Measurements from ENCODE around the gene HOXC11. TPM values are rescaled to one million over a fixed set of nuclear protein-coding genes. Genes with fewer than 3 reads are reported as not detected.

Gene HOXC11
- polyA plus RNA-seq, 1 experiment = not detected

DNA sequence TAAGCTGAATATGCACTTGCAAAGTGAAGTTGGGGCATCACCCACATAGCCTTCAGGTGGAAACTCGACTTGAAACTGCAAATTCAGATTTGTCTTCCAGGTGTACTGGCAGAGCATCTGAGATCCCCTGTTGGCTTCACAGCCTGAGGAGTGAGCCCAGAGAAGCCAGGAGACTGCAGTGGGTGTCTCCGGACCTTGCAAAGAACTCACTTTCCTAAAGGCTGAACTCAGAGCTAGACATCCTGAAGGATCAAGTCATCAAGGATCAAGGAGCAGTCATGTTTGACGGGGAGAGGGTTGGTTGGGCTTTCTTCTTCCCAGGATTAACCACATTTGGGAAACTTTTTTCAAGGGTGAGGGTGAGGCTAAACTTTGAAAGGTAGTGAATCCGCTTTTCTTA, 43.4 kb upstream of the HOXC11 start:
- CTCF ChIA-PET = no interaction called here
- no peak overlapping the region for H3K4me3 ChIP-seq (ENCODE audit: low read depth, low read length)
- POLR2A ChIA-PET = no interaction called here

DNA sequence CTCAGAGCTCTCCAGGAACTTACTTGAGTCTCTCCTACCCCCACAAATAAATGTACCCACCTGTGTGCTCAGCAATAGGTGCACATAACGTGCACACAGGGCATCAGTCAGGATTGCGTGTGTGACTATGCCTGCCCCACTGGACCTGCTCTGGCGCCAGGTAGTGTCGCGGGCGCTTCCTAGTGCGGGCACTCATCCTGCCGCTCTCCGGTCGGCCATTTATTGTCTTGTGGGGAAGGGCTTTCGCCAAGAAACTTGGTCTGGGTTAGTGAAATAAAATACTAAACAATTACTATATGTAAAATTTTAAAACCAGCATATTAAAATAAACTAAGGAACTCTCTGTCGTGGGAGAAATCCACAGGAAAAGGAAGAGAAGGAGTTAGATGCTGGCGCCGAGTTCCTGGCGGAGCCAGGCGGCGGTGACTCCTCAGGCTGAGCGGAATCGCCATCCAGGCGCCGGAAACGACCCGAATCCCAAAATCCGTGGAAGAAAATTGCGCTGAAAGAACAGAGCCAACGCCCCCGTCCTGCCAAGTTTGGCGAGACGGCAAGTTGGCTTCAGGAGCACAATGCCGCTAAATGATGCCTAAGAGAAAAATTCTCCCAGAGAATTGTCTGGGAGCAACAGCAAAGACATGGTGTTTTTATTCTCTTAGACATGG, 42.2 kb upstream of the HOXC11 start:
- ChIA-PET POLR2A (no interaction called here), CTCF (no interaction called here)
- H3K9me3 ChIP-seq (ENCODE audit: control insufficient read depth, insufficient read depth, low read length) = peaks cover 2% of the 10 kb centered on the region; the same call in 1 of the 2 replicates
- DNase-seq (ENCODE audit: low read depth, low spot score) = no peak
- H3K27ac ChIP-seq (ENCODE audit: low read depth, low read length) = no peak overlapping the region
- H3K4me3 ChIP-seq (ENCODE audit: low read depth, low read length) = no peak overlapping the region
- peaks cover 96% of the 10 kb centered on the region for H3K27me3 ChIP-seq (ENCODE audit: control insufficient read depth, insufficient read depth, low read length)
- TF ChIP-seq, protein P1, sequence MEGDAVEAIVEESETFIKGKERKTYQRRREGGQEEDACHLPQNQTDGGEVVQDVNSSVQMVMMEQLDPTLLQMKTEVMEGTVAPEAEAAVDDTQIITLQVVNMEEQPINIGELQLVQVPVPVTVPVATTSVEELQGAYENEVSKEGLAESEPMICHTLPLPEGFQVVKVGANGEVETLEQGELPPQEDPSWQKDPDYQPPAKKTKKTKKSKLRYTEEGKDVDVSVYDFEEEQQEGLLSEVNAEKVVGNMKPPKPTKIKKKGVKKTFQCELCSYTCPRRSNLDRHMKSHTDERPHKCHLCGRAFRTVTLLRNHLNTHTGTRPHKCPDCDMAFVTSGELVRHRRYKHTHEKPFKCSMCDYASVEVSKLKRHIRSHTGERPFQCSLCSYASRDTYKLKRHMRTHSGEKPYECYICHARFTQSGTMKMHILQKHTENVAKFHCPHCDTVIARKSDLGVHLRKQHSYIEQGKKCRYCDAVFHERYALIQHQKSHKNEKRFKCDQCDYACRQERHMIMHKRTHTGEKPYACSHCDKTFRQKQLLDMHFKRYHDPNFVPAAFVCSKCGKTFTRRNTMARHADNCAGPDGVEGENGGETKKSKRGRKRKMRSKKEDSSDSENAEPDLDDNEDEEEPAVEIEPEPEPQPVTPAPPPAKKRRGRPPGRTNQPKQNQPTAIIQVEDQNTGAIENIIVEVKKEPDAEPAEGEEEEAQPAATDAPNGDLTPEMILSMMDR (IDR thresholded peaks at IDR 0.05; ENCODE audit: low read depth, low read length) = no peak

More for the DNA sequence above, 43.4 kb upstream of the HOXC11 start:
- TF ChIP-seq, protein P1 (IDR thresholded peaks at IDR 0.05; ENCODE audit: low read depth, low read length) = no peak
- no peak for DNase-seq (ENCODE audit: low read depth, low spot score)
- Histone ChIP-seq H3K27ac (ENCODE audit: low read depth, low read length) (no peak overlapping the region), H3K27me3 (ENCODE audit: control insufficient read depth, insufficient read depth, low read length) (peaks cover 91% of the 10 kb centered on the region), H3K9me3 (ENCODE audit: control insufficient read depth, insufficient read depth, low read length) (peaks cover 2% of the 10 kb centered on the region; the same call in 1 of the 2 replicates)

DNA sequence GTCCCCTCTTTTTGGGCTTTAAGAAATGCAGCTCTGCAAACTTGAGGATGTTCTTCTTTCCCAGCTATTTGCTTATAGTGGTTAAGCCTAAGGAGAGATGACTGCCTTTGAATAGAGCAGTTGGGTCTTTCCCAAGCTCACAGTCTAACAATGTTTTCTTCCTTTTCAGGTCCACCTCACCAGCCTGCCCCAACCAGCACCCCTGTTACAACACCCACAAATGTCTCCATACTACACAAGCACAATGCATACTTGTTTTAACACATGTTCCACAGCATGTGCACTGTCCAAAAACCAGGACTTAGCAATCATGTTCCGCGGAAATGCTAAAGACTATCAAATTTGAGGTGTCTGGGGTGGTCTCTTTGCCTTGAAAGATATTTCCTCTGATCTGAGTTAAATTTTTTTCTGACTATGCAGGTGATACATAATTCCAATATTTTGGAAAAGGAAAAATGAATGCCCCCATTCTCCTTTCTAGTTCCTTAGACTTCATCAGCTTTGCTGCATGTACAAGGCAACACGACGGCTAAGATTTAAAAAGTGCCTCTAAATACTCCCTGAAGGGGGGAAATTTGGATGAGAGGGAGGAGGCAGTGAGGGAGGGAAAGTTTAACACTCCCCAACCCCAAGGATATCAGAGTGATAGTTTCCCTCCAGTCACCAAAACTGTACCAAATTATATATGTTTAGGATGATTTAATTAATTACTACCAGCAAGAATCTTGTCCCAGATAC, 40.9 kb upstream of the HOXC11 start:
- DNase-seq (ENCODE audit: low read depth, low spot score) = no peak
- CTCF ChIA-PET = no interaction called here
- H3K4me3 ChIP-seq (ENCODE audit: low read depth, low read length) = no peak overlapping the region
- POLR2A ChIA-PET = no interaction called here
- H3K9me3 ChIP-seq (ENCODE audit: control insufficient read depth, insufficient read depth, low read length) = peaks cover 2% of the 10 kb centered on the region; the same call in 1 of the 2 replicates
- TF ChIP-seq, protein P1 (IDR thresholded peaks at IDR 0.05; ENCODE audit: low read depth, low read length) = no peak
- peaks cover 96% of the 10 kb centered on the region for H3K27me3 ChIP-seq (ENCODE audit: control insufficient read depth, insufficient read depth, low read length)
- H3K27ac ChIP-seq (ENCODE audit: low read depth, low read length) = no peak overlapping the region

DNA sequence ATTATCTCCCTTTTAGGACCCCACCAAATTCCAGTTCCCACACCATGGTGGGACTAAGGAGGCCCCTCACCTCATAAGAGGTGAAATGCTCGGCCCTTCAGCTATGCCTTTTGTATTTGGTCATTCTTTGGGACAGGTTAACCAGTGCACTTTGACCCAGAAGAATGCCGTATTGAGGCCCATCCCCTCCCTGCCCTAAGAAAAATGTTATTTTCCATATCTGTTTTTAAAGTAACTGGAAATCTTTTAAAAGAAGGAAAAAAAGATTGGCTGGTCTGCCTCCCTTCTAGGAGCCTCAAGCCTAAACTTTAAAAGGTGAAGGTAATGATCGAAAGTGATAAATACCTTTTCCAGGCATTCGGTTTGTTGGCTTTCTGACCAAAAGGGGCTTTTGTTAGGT, 40.0 kb upstream of the HOXC11 start:
- CTCF ChIA-PET = no interaction called here
- peaks cover 96% of the 10 kb centered on the region for H3K27me3 ChIP-seq (ENCODE audit: control insufficient read depth, insufficient read depth, low read length)

More for the DNA sequence above, 40.0 kb upstream of the HOXC11 start:
- Histone ChIP-seq H3K27ac (ENCODE audit: low read depth, low read length) (no peak overlapping the region), H3K9me3 (ENCODE audit: control insufficient read depth, insufficient read depth, low read length) (peaks cover 1% of the 10 kb centered on the region; the same call in 1 of the 2 replicates), H3K4me3 (ENCODE audit: low read depth, low read length) (no peak overlapping the region)
- POLR2A ChIA-PET = no interaction called here
- no peak for DNase-seq (ENCODE audit: low read depth, low spot score)
- TF ChIP-seq, protein P1 (IDR thresholded peaks at IDR 0.05; ENCODE audit: low read depth, low read length) = no peak
